ENCODE measurements around the gene ATXN7L1. TPM values are rescaled to one million over a fixed set of nuclear protein-coding genes. Genes with fewer than 3 reads are reported as not detected.

The ATXN7L1 gene
- total RNA-seq, 1 donor from 2014 or later, result 8.5 TPM

DNA sequence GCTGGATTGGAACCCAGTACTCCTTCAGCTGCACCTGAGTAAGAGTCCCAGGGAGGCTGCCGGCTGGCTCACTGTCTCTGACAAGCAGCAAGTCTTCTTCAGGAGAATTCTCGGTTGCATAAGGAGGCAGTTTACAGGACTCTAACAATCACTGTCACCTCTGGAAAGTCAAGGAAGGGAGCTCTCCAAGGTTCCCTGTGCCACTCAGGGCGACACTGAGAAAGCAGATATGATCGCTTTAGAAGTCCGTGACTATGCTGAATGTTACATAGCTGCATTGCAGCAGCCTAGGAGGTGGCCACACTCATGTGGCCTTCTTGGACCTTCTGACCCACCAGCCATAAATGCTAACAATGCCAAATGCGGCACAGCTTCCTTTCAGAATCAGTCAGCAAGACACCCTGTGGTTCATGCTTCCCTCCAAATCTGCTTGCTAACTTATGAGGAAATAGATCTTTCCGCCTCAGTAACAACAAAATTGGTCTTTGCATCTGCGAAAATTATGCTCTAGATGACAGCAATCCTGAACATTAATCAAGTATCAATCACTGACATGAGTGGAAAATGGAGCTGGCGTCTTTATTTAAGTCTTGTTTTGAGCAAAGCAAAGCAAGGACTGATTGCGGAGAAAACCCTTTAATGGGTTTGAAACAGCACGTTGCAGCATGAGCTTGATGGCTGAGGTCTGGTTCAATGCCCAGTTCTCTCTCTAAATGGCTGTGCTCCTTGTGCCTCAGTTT, 132.9 kb downstream of the ATXN7L1 start:
- intact Hi-C loops (cut with micrococcal nuclease), result no loop called here
- Mint-ChIP-seq H3K27me3 (ENCODE audit: insufficient read depth) (peaks cover 6% of the 10 kb centered on the region), H3K27ac (no peak overlapping the region), H3K36me3 (ENCODE audit: low read depth) (no peaks in the 10 kb centered on the region), H3K4me1 (ENCODE audit: low read depth) (no peaks in the 10 kb centered on the region), H3K9me3 (no peaks in the 10 kb centered on the region), H3K4me3 (no peak overlapping the region)
- DNase-seq (ENCODE audit: low spot score), result no peak

DNA sequence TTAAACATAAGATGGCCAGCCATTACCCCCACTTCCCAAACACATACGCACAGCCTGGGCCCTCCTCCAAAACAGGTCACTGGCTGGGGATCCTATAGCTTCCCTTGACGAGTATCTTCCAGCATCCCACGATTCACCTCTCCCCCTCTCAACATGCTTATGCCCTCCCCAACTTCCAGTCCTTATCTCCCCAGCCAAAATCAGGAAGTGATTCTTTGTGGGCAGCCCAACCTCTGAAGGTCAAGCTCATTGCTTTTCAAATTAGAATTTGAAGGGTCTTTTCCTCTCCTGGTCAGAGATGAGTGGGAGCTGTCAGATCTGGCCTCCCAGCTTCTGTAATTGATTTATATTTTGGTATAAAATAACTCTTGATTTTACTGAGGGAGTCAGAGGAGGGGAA, 133.6 kb downstream of the ATXN7L1 start:
- Mint-ChIP-seq H3K27me3 (ENCODE audit: insufficient read depth) (peaks cover 6% of the 10 kb centered on the region), H3K36me3 (ENCODE audit: low read depth) (no peaks in the 10 kb centered on the region), H3K9me3 (no peaks in the 10 kb centered on the region), H3K4me1 (ENCODE audit: low read depth) (no peaks in the 10 kb centered on the region), H3K4me3 (no peak overlapping the region), H3K27ac (no peak overlapping the region)
- intact Hi-C loops (cut with micrococcal nuclease), result no loop called here
- DNase-seq (ENCODE audit: low spot score), result no peak

DNA sequence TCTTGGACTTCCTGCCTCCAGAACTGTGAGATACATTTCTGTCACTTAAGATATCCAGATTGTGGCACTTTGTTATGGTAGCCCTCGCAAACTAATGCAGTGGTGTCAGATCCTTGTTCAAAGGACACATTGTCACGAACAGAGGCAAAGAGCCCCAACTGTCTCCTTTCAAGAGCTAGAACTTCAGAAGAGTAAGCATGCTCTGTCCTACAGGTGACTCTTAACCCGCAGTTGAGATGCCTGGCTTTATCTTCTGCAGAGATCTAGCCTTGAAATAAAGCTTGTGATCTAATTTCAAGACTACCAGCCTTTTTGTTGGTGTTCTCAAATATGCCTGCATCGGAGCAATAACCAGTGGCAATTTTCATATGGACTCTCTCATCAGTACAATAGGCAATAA, 134.4 kb downstream of the ATXN7L1 start:
- Mint-ChIP-seq H3K9me3 (no peaks in the 10 kb centered on the region), H3K27me3 (ENCODE audit: insufficient read depth) (peaks cover 6% of the 10 kb centered on the region), H3K27ac (no peak overlapping the region), H3K4me1 (ENCODE audit: low read depth) (no peaks in the 10 kb centered on the region), H3K36me3 (ENCODE audit: low read depth) (no peaks in the 10 kb centered on the region), H3K4me3 (no peak overlapping the region)
- intact Hi-C loops (cut with micrococcal nuclease), result no loop called here
- DNase-seq (ENCODE audit: low spot score), result no peak

DNA sequence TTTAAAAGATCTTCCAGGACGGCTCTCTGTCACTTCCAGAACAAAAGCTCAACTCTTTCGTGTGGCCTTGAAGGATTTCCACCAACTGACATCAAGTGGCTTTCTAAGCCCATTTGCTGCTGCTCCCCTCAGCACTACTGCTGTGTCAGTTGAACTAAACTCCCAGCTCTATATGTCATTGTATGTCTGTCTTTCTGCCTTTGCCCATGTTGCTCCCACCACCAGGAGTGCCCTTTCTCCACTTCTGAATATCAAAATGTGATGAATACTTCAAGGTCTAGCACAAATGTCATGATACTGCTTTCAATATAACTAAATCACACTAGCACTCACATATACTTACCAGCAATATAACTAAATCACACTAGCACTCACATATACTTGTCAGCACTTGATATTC, 138.3 kb downstream of the ATXN7L1 start:
- Mint-ChIP-seq H3K27me3 (ENCODE audit: insufficient read depth) (peaks cover 6% of the 10 kb centered on the region), H3K4me3 (no peak overlapping the region), H3K27ac (no peak overlapping the region), H3K36me3 (ENCODE audit: low read depth) (peaks cover 1% of the 10 kb centered on the region), H3K9me3 (peaks cover 5% of the 10 kb centered on the region), H3K4me1 (ENCODE audit: low read depth) (no peaks in the 10 kb centered on the region)
- no peak for DNase-seq (ENCODE audit: low spot score)
- intact Hi-C loops (cut with micrococcal nuclease), result no loop called here

DNA sequence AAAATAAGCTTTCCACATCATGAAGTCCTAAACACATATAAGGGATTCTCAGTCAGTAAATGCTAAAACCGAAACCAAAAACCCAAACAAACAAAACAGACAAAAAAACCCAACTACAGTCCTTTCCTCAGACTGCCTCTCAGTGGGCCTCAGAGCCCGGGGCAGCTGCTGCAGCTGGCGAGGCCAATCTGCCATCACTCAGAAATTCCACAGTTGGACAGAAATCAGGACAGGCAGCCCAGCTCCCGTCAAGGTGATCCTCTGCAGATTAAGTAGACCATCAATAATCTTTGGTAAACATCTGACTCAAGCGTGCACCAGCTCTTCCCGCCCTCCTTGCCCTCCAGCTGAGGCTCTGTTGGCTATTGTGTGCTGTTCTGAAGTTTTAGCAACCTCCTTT, 142.2 kb downstream of the ATXN7L1 start:
- Mint-ChIP-seq H3K27me3 (ENCODE audit: insufficient read depth) (peaks cover 6% of the 10 kb centered on the region), H3K4me1 (ENCODE audit: low read depth) (no peaks in the 10 kb centered on the region), H3K4me3 (no peak overlapping the region), H3K36me3 (ENCODE audit: low read depth) (peaks cover 1% of the 10 kb centered on the region), H3K9me3 (peaks cover 5% of the 10 kb centered on the region), H3K27ac (no peak overlapping the region)
- intact Hi-C loops (cut with micrococcal nuclease), result no loop called here
- no peak for DNase-seq (ENCODE audit: low spot score)

DNA sequence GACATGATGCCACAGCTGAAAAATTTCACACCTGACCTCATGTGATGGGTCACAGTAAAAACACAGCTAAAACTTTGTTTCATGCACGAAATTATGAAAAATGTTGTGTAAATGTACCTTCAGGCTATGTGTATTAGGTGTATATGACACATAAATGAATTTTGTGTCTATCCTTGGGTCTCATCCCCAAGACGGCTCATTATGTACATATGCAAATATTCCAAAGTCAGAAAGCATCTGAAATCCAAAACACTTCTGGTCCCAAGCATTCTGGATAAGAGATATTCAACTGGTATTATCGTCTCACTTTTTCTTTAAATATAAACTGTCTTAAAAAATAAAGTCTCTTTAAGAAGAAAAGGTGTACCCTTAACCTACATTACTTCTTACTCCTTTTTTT, 145.4 kb downstream of the ATXN7L1 start:
- H3K27me3 Mint-ChIP-seq (ENCODE audit: insufficient read depth), result peaks cover 6% of the 10 kb centered on the region
- intact Hi-C loops (cut with micrococcal nuclease), result no loop called here
- no peaks in the 10 kb centered on the region for H3K4me1 Mint-ChIP-seq (ENCODE audit: low read depth)
- H3K4me3 Mint-ChIP-seq, result no peak overlapping the region
- no peak overlapping the region for H3K27ac Mint-ChIP-seq
- H3K9me3 Mint-ChIP-seq, result peaks cover 5% of the 10 kb centered on the region
- no peak for DNase-seq (ENCODE audit: low spot score)
- H3K36me3 Mint-ChIP-seq (ENCODE audit: low read depth), result peaks cover 1% of the 10 kb centered on the region

DNA sequence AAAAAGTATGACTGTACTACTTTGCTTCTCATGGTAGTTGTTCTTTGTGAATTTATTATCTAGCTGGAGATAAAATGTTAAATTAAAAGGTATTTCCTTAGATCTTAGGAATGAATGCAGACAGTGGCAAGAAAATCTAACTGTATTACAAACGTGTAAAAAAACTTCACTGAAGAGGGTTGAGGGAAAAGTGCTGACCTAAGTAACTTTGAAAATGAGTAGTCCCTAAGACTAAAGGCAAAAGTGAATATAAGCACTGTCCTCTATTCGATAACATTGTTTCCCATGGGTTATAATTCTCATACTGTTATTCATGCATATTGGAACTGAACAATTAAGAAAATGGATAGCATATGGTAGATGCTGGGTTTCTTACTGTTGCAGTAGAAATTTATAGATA, 148.4 kb downstream of the ATXN7L1 start:
- intact Hi-C loops (cut with micrococcal nuclease), result no loop called here
- H3K9me3 Mint-ChIP-seq, result no peaks in the 10 kb centered on the region
- no peak overlapping the region for H3K4me3 Mint-ChIP-seq
- DNase-seq (ENCODE audit: low spot score), result no peak
- no peaks in the 10 kb centered on the region for H3K4me1 Mint-ChIP-seq (ENCODE audit: low read depth)
- H3K27me3 Mint-ChIP-seq (ENCODE audit: insufficient read depth), result peaks cover 3% of the 10 kb centered on the region
- H3K27ac Mint-ChIP-seq, result no peak overlapping the region
- no peaks in the 10 kb centered on the region for H3K36me3 Mint-ChIP-seq (ENCODE audit: low read depth)

DNA sequence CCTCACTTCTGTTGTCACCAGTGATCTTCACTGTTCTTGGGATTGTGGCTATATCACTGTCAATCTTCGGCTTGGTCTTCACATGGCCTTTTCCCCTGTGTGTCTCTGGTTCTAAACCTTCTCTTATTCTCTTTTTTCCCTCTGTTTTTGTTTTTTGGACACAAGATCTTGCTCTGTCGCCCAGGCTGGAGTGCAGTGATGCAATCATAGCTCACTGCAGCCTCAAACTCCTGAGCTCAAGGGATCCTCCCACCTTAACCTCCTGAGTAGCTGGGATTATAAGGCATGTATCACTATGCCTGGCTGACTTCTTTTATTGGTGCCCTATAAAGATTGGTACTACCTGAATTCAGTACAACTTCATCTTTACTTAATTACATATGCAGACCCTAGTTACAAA, 151.7 kb downstream of the ATXN7L1 start:
- no peaks in the 10 kb centered on the region for H3K36me3 Mint-ChIP-seq (ENCODE audit: low read depth)
- no peak overlapping the region for H3K27ac Mint-ChIP-seq
- intact Hi-C loops (cut with micrococcal nuclease), result no loop called here
- no peaks in the 10 kb centered on the region for H3K27me3 Mint-ChIP-seq (ENCODE audit: insufficient read depth)
- DNase-seq (ENCODE audit: low spot score), result no peak
- no peaks in the 10 kb centered on the region for H3K4me1 Mint-ChIP-seq (ENCODE audit: low read depth)
- no peak overlapping the region for H3K4me3 Mint-ChIP-seq
- no peaks in the 10 kb centered on the region for H3K9me3 Mint-ChIP-seq

DNA sequence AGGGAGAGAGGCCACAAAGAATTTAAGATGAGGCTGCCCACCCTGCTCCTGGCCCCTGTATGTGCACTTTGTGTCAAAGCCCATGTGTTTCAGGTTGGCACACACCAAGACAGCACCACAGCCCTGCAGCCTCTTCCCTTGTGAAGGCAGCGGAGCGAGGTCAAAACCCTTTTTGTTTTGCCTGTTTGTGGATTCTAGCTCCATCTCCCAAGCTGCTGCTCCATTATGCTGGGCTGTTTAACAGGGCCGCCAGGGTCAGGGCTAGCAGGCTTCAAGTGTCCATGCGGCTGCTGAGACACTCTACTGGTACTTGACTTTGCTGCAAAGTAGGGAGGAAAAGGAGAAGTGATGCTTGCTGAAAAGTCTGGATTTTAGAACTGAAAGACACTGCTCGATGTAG, 152.8 kb downstream of the ATXN7L1 start:
- intact Hi-C loops (cut with micrococcal nuclease), result no loop called here
- H3K4me3 Mint-ChIP-seq, result no peak overlapping the region
- H3K9me3 Mint-ChIP-seq, result no peaks in the 10 kb centered on the region
- H3K27ac Mint-ChIP-seq, result no peak overlapping the region
- H3K27me3 Mint-ChIP-seq (ENCODE audit: insufficient read depth), result no peaks in the 10 kb centered on the region
- DNase-seq (ENCODE audit: low spot score), result no peak
- no peaks in the 10 kb centered on the region for H3K36me3 Mint-ChIP-seq (ENCODE audit: low read depth)
- no peaks in the 10 kb centered on the region for H3K4me1 Mint-ChIP-seq (ENCODE audit: low read depth)

DNA sequence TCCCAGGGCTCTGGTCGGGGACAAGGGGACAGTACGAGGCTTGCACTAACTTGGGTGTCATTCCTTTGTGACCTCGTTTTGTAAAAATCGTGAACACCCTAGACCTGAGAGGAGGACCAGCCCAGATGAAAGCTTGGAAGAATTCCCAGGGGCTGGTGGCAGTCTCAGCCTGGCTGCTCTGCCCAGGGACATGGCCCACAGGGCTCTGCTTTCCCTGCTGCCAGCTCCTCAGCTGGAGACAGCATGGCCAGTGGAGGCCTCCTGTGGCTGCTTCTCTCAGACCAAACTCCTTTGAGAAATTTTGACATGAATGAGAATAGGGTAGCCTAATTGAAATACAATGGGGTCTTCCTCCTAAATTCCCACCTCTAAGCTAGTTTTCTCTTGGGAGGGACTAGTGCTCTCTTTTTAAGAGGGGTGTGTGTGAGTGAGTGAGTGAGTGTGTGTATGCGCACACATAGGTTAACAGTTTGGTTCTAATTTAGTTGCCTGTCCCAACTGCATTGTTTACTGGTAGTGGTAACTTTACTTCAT, 154.8 kb downstream of the ATXN7L1 start:
- no peak for DNase-seq (ENCODE audit: low spot score)
- intact Hi-C loops (cut with micrococcal nuclease), result no loop called here
- H3K27me3 Mint-ChIP-seq (ENCODE audit: insufficient read depth), result no peaks in the 10 kb centered on the region

DNA sequence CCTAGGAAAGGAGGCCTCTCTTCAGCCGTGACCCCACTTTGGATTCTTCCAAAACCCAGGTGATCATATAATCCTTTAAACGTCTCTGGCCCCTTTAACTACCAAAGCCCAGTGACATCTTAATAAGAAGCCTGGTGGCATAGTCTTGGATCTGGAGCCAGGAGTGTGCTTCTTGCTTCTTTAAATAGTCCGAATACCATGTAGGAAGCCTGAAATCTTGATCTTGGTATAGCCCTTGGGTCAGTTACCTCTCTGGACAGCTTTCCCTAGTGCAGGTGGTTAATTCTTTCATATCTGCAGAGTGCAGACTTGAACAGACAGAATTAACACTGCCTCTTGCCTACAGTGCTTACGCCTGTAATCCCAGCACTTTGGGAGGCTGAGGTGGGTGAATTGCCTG, 156.5 kb downstream of the ATXN7L1 start:
- no peaks in the 10 kb centered on the region for H3K9me3 Mint-ChIP-seq
- H3K36me3 Mint-ChIP-seq (ENCODE audit: low read depth), result no peaks in the 10 kb centered on the region
- no peak overlapping the region for H3K4me3 Mint-ChIP-seq
- no peaks in the 10 kb centered on the region for H3K4me1 Mint-ChIP-seq (ENCODE audit: low read depth)
- H3K27me3 Mint-ChIP-seq (ENCODE audit: insufficient read depth), result no peaks in the 10 kb centered on the region
- no peak for DNase-seq (ENCODE audit: low spot score)
- H3K27ac Mint-ChIP-seq, result no peak overlapping the region
- intact Hi-C loops (cut with micrococcal nuclease), result no loop called here

More for the DNA sequence above, 154.8 kb downstream of the ATXN7L1 start:
- Mint-ChIP-seq H3K27ac (no peak overlapping the region), H3K4me1 (ENCODE audit: low read depth) (no peaks in the 10 kb centered on the region), H3K36me3 (ENCODE audit: low read depth) (no peaks in the 10 kb centered on the region), H3K4me3 (no peak overlapping the region), H3K9me3 (no peaks in the 10 kb centered on the region)

DNA sequence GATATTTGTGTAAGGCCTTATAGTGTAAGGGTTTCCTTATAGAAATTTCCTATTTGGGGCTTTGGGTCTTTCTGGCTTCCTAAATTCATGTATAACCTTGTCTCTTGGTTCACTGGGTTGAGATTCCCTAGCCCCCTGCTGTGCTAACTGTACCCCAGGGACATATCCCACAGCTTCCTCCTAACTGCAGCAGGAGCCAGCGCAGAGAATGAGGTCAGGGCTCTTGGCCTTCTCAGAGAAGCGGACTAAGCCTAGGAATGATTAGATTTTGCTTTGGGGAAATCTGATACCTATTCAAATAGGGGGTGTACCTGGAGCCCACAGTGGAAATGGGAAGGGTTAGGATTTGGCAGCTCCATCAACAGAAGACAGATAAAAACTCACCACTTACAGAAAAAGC, 157.0 kb downstream of the ATXN7L1 start:
- no peaks in the 10 kb centered on the region for H3K27me3 Mint-ChIP-seq (ENCODE audit: insufficient read depth)
- H3K27ac Mint-ChIP-seq, result no peak overlapping the region
- no peaks in the 10 kb centered on the region for H3K36me3 Mint-ChIP-seq (ENCODE audit: low read depth)
- intact Hi-C loops (cut with micrococcal nuclease), result no loop called here
- no peaks in the 10 kb centered on the region for H3K9me3 Mint-ChIP-seq
- no peaks in the 10 kb centered on the region for H3K4me1 Mint-ChIP-seq (ENCODE audit: low read depth)
- no peak for DNase-seq (ENCODE audit: low spot score)
- H3K4me3 Mint-ChIP-seq, result no peak overlapping the region

DNA sequence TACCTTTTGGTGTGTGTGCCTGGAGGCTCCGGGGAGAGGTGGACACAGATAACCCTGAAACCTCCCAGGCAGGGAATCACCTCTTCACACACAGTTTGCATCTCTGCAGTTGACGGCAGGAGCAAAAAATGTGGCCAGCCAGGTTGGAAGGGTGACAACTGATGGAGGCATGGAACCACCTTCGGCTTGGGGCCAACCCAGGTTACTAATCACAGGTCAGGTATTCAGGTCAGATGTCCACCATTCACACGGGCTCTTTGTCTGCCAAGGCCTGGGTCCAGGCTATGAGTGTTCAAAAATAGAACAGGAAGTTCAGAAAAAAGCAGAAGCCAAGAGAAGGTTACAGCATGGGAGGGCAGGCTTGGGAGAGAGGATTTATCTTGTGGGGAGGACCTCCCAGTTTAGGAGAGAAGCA, 157.9 kb downstream of the ATXN7L1 start:
- no peak for DNase-seq (ENCODE audit: low spot score)
- intact Hi-C loops (cut with micrococcal nuclease), result no loop called here
- H3K27me3 Mint-ChIP-seq (ENCODE audit: insufficient read depth), result no peaks in the 10 kb centered on the region
- no peak overlapping the region for H3K27ac Mint-ChIP-seq
- H3K4me3 Mint-ChIP-seq, result no peak overlapping the region
- no peaks in the 10 kb centered on the region for H3K4me1 Mint-ChIP-seq (ENCODE audit: low read depth)
- H3K36me3 Mint-ChIP-seq (ENCODE audit: low read depth), result no peaks in the 10 kb centered on the region
- no peaks in the 10 kb centered on the region for H3K9me3 Mint-ChIP-seq

DNA sequence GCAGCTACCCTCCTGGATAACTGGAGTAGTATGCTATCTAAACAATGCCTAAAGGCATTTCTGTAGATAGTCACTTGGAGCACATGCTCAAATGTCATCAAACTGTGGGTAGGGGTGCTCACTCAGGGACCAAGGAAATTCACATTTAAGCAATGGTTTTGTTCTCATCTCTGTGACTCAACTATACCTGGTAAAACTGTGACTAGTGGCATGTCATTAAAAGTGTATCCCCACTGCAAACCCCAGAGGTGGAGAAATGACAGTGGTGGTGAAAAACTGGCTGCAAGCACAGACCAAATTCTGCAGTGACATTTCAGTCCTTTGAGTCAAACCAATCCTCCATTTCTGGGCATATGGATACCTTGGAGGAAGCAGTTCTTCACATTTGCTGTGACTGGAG, 160.9 kb downstream of the ATXN7L1 start:
- no peak for DNase-seq (ENCODE audit: low spot score)
- H3K9me3 Mint-ChIP-seq, result peaks cover 21% of the 10 kb centered on the region
- no peak overlapping the region for H3K4me3 Mint-ChIP-seq
- intact Hi-C loops (cut with micrococcal nuclease), result no loop called here
- H3K4me1 Mint-ChIP-seq (ENCODE audit: low read depth), result no peaks in the 10 kb centered on the region
- no peak overlapping the region for H3K27ac Mint-ChIP-seq
- peaks cover 10% of the 10 kb centered on the region for H3K36me3 Mint-ChIP-seq (ENCODE audit: low read depth)
- H3K27me3 Mint-ChIP-seq (ENCODE audit: insufficient read depth), result no peaks in the 10 kb centered on the region

All from activated T-helper 1 cell treated with anti-CD3 and anti-CD28 coated beads, Interleukin-12 subunit alpha, Interleukin-12 subunit beta, Interleukin-2, Interleukin-4 antibody, amounts not matched to agents 30 ng/mL and 10 ng/mL and 1 ng/mL, durations not matched to agents 14 hours and 24 hours and 36 hours (primary cell).